CD4-positive, alpha-beta memory T cell (primary cell): Measurements from ENCODE around the gene RASA4B. TPM values are rescaled to one million over a fixed set of nuclear protein-coding genes. Genes with fewer than 3 reads are reported as not detected.
"Not testable (repeated sequence)": the region's sequence is repeated elsewhere in the genome, so short reads cannot be mapped to it uniquely, and the experiment has no call there.

Experiments
- CTCF ChIA-PET: fragments of 350-600 bp; sonication (Branson Sonifier 250); formaldehyde crosslinking; loops from one replicate; lab custom pipeline; 2021; ENCODE audit warnings: inconsistent platforms; ENCODE audit not compliant: partially characterized antibody; lab: Charles Lee
- POLR2A ChIA-PET: fragments of 350-600 bp; sonication (Branson Sonifier 250); formaldehyde crosslinking; loops from one replicate; lab custom pipeline; 2021; ENCODE audit not compliant: partially characterized antibody; lab: Charles Lee
- DNase-seq, 5 donors: peaks; one replicate each; pipeline versions ENCODE4 v3.0.0 to v3.0.0-alpha.2; 2020 to 2022; ENCODE audit warnings: mixed read lengths in 1 of 5
- H3K27ac ChIP-seq: one replicate; pipeline ENCODE4 v1.7.0; 2013; ENCODE audit warnings: low read depth, low read length
- H3K27me3 ChIP-seq: 2 replicates; pipeline ENCODE4 v1.7.0; 2013; ENCODE audit warnings: mild to moderate bottlenecking, low read length, moderate library complexity; ENCODE audit not compliant: insufficient read depth
- H3K36me3 ChIP-seq: 2 replicates; pipeline ENCODE4 v1.7.0; 2013; ENCODE audit warnings: mild to moderate bottlenecking, low read length, moderate library complexity; ENCODE audit not compliant: insufficient read depth
- H3K4me1 ChIP-seq: 2 replicates; pipeline ENCODE4 v1.7.0; 2013; ENCODE audit warnings: mild to moderate bottlenecking, low read length, moderate library complexity; ENCODE audit not compliant: insufficient read depth
- H3K4me3 ChIP-seq, 2 donors: one replicate each; pipeline ENCODE4 v1.7.0; 2013; ENCODE audit warnings: low read length in 2 of 2, mild to moderate bottlenecking in 1 of 2
- H3K9me3 ChIP-seq, 2 donors: one replicate each; pipeline ENCODE4 v1.7.0; 2013; ENCODE audit warnings: low read length in 2 of 2, control low read depth in 1 of 2; ENCODE audit not compliant: control insufficient read depth in 1 of 2
- H3K27ac Mint-ChIP-seq, 7 donors: one replicate each; pipeline ENCODE4 v1.8.0; 2020 to 2021; ENCODE audit warnings: mixed read lengths in 7 of 7, mild to moderate bottlenecking in 6 of 7, inconsistent platforms in 3 of 7, moderate library complexity in 3 of 7
- H3K27me3 Mint-ChIP-seq, 2 donors: one replicate each; pipeline ENCODE4 v1.8.0; 2020 to 2021; ENCODE audit warnings: mixed read lengths in 2 of 2
- H3K36me3 Mint-ChIP-seq, 2 donors: one replicate each; pipeline ENCODE4 v1.8.0; 2020 to 2021; ENCODE audit warnings: mixed read lengths in 2 of 2, inconsistent platforms in 1 of 2, mild to moderate bottlenecking in 1 of 2
- H3K4me1 Mint-ChIP-seq, 4 donors: one replicate each; pipeline ENCODE4 v1.8.0; 2020 to 2021; ENCODE audit warnings: mixed read lengths in 4 of 4, mild to moderate bottlenecking in 1 of 4
- H3K4me3 Mint-ChIP-seq, 8 donors: one replicate each; pipeline ENCODE4 v1.8.0; 2020 to 2021; ENCODE audit warnings: mixed read lengths in 8 of 8, mild to moderate bottlenecking in 7 of 8, moderate library complexity in 6 of 8, inconsistent platforms in 3 of 8
- H3K9me3 Mint-ChIP-seq, 8 donors: one replicate each; pipeline ENCODE4 v1.8.0; 2020 to 2021; ENCODE audit warnings: mixed read lengths in 8 of 8, mild to moderate bottlenecking in 5 of 8, inconsistent platforms in 3 of 8, moderate library complexity in 1 of 8
- intact Hi-C: fragments of 100-400 bp; cut with micrococcal nuclease; formaldehyde crosslinking; loops from one replicate; pipeline ENCODE4 v1.15.1; 2023
- polyA plus RNA-seq, 2 donors: library from polyadenylated mRNA; unstranded; fragments of 300-500 nt; fragmentation: Illumina TruSeq; gene quantifications; one replicate each; pipeline ENCODE4 v1.2.3, GENCODE V29; 2021
- total RNA-seq, 2 experiments: library from RNA; stranded (reverse); gene quantifications; one replicate each; pipeline ENCODE4 v1.2.3, GENCODE V29; 2021

The RASA4B gene
- total and polyA plus RNA-seq, 4 experiments from 2014 or later: 5.0 to 15.8 (median 13.4) TPM

DNA sequence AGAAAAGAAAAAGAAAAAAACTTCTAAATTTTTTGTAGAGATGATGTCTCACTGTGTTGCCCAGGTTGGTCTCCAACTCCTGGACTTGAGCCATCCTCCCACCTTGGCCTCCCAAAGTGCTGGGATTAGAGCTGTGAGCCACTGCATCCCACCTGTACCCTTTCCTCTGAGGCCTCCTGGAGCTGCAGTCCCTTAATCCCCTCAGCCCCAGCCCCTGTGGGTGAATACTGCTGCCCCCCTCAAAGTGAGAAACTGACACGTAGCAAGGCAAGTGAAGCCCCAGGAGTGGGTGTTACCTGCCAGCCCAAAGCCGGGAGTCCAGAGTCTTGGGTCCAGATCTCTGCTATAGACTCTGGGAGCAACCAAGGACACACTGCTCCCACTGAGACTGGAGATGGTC is 7.2 kb upstream of the RASA4B start:
- H3K27ac ChIP-seq, CTCF ChIA-PET, H3K9me3 Mint-ChIP-seq, H3K36me3 ChIP-seq, POLR2A ChIA-PET, intact Hi-C loops, H3K27ac Mint-ChIP-seq, H3K27me3 ChIP-seq, H3K36me3 Mint-ChIP-seq, H3K4me1 ChIP-seq, DNase-seq, H3K9me3 ChIP-seq, H3K27me3 Mint-ChIP-seq, H3K4me3 Mint-ChIP-seq, H3K4me1 Mint-ChIP-seq, H3K4me3 ChIP-seq: not testable (repeated sequence)

DNA sequence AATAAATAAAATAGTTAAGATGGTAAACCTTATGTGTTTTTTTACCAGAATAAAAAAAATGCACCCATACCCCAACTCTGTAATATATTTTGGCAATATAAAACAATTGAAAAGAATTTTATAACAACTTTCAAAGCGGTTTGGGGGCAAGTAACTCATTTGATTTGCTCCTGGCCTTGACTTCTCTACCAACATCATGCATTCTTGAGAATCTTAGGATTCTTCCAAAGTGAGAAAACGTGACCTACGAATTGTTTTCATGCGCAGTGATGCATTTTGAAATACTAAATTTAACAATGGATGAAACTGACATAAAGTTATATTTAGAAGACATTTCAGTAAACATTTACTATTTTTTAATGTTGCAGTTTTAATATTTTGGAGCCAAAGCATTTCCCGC is 3.2 kb upstream of the RASA4B start:
- CTCF ChIA-PET, H3K27ac Mint-ChIP-seq, intact Hi-C loops, H3K27me3 ChIP-seq, H3K4me1 Mint-ChIP-seq, H3K4me3 ChIP-seq, H3K36me3 ChIP-seq, H3K27ac ChIP-seq, DNase-seq, H3K36me3 Mint-ChIP-seq, H3K9me3 Mint-ChIP-seq, POLR2A ChIA-PET, H3K4me3 Mint-ChIP-seq, H3K9me3 ChIP-seq, H3K27me3 Mint-ChIP-seq, H3K4me1 ChIP-seq: not testable (repeated sequence)

DNA sequence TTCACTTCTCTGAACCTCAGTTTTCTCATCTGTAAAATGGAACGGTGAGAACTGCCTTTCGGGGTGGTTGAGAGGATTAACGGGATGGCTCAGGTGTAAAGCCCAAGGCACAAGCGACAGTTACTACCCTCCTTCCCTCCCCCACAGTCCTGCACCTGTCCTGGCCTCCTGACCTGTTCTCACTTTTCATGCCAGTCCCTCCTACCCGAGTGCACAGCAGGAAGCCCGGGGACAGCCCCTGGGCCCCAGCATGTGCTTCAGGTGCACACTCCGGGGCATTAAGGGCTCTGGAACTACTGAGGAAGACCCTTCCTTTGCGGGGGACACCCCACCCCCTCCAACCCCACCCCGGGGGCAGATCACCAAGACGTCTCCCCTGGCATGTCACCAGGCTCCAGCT is 626 bp downstream of the RASA4B start:
- intact Hi-C loops, DNase-seq, H3K4me1 Mint-ChIP-seq, H3K27ac ChIP-seq, H3K27ac Mint-ChIP-seq, H3K27me3 ChIP-seq, POLR2A ChIA-PET, H3K4me1 ChIP-seq, H3K9me3 Mint-ChIP-seq, H3K36me3 ChIP-seq, H3K4me3 ChIP-seq, H3K36me3 Mint-ChIP-seq, H3K9me3 ChIP-seq, CTCF ChIA-PET, H3K4me3 Mint-ChIP-seq, H3K27me3 Mint-ChIP-seq: not testable (repeated sequence)

DNA sequence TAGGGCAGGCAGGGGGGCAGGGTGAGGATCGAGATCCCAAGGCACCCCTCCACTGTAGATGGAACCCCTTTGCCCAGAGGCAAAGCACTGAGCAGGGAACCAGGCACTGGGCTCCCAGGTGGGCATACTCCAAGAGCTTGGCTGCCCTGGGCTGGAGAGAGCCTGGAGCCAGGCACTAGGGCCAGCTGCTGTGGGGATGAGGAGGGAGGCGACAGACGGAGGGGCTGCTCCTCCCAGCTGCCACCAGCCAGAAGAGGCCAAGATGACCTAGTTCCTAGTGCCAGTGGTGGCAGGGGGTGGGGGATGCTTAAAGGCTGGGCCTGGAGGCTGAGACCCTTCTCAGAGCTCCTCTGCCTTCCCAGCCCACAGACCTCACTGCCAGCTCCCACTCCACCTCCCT is 1.7 kb downstream of the RASA4B start:
- DNase-seq, H3K27ac Mint-ChIP-seq, H3K36me3 Mint-ChIP-seq, CTCF ChIA-PET, H3K4me1 ChIP-seq, H3K4me3 ChIP-seq, H3K9me3 Mint-ChIP-seq, H3K4me3 Mint-ChIP-seq, intact Hi-C loops, H3K27ac ChIP-seq, POLR2A ChIA-PET, H3K27me3 ChIP-seq, H3K4me1 Mint-ChIP-seq, H3K27me3 Mint-ChIP-seq, H3K36me3 ChIP-seq, H3K9me3 ChIP-seq: not testable (repeated sequence)

DNA sequence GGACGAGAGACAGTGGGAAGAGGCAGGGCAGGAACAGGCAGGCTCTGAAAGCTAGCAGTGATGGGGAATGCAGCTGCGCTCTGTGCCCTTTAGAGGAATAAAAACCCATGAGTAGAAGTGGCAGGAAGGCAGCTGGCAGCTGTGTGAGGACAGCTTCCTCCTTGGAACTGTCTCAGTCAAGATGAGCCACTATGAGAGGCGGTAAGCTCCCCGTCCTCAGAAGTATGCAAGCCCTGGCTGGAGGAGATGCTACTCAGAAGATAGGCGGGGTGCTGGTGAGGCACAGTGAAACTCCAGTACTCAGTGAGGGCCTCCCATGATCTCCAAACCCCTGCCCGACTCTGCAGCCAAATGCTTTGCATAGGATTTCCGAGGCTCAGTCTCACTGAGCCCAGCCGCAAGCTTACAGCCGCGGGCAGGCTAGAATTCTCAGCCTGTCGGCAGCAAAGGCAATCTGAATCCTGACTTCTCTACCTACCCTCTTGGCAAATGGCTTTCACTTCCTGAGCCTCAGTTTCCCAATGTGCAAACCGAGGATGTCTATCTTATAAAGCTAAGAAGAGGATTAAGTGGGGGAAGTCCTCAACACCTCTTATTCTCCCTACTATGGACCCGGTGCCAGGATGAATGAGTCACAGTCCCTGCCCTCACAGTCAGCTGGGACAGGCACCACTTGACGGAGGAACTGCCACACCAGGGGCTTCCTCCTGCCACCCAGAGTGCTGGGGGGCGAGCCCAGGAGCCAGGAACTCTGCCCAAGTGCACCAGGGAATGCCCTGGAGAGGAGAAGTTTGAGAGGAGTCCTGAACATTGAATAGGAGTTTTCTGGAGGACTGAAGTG is 2.5 kb downstream of the RASA4B start:
- H3K9me3 ChIP-seq, H3K4me1 ChIP-seq, H3K27me3 Mint-ChIP-seq, intact Hi-C loops, POLR2A ChIA-PET, H3K4me3 ChIP-seq, CTCF ChIA-PET, H3K36me3 ChIP-seq, H3K27me3 ChIP-seq, H3K4me1 Mint-ChIP-seq, H3K27ac Mint-ChIP-seq, H3K36me3 Mint-ChIP-seq, DNase-seq, H3K9me3 Mint-ChIP-seq, H3K4me3 Mint-ChIP-seq, H3K27ac ChIP-seq: not testable (repeated sequence)

DNA sequence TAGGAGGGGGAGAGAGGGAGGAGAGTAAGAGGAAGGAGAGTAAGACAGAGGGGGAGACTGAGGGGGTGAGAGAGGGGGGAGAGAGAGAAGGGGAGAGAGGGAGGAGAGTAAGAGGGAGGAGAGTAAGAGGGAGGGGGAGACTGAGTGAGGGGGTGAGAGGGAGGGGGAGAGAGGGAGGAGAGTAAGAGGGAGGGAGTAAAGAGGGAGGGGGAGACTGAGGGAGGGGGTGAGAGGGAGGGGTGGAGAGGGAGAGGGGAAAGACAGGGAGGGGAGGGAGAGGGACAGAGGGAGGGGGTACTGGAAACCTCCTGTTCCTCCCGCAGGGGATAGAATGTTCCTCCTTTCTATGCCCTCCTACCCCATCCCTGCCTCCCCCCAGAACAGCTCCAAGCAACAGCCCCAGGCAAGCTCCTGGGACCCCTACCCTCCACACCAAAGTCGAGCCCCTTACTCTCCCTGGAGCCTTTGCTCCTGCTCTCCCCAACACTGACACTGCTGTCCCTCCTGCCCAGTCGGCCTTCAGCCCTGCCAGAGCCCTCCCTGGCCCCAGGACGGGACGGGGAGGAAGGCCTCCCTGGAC is 4.8 kb downstream of the RASA4B start:
- H3K27ac ChIP-seq, H3K9me3 Mint-ChIP-seq, H3K27me3 ChIP-seq, H3K9me3 ChIP-seq, H3K27ac Mint-ChIP-seq, H3K4me1 ChIP-seq, H3K36me3 Mint-ChIP-seq, H3K36me3 ChIP-seq, H3K27me3 Mint-ChIP-seq, H3K4me1 Mint-ChIP-seq, CTCF ChIA-PET, intact Hi-C loops, POLR2A ChIA-PET, H3K4me3 ChIP-seq: not testable (repeated sequence)
- peak overlapping the region in 4 of 8 donors; percentile 24 to 50 (median 42) for H3K4me3 Mint-ChIP-seq
- DNase-seq: peak in 1 of 5 donors; percentile 48

DNA sequence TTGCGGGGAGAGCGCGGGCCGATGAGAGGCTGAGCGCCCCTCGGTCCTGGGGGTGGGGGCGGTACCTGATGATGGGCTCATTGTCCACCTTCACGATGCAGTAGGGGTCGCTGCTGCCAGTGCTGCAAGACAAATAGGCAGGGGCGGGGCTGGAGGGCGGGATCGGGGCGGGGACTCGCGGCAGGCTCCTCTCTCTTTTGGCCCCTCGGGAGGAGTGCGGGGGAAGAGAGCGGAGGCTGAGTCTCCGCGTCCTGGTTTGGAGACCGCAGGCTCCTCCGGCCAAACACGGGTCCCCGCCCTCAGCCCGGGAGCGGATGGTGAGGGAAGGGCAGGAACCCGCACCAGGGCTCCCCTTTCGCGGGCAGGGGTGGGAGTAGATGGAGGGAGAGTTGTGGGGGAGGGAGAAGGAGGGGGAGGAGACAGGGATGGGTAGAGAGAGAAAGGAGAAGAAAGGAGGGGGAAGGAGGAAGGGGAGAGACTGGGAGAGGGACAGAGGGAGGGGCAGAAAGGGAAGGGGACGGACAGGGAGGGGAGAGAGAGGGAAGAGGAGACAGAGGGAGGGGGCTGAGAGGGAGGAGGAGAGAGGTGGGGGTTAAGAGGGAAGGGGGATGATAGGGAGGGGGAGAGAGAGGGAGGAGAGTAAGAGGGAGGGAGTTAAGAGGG is 5.6 kb downstream of the RASA4B start:
- H3K9me3 Mint-ChIP-seq, intact Hi-C loops, H3K27me3 ChIP-seq, H3K4me3 ChIP-seq, H3K27ac Mint-ChIP-seq, H3K36me3 ChIP-seq, H3K4me1 ChIP-seq, H3K27me3 Mint-ChIP-seq, H3K27ac ChIP-seq, DNase-seq, H3K9me3 ChIP-seq, H3K36me3 Mint-ChIP-seq, H3K4me1 Mint-ChIP-seq, POLR2A ChIA-PET, CTCF ChIA-PET: not testable (repeated sequence)
- H3K4me3 Mint-ChIP-seq: peak overlapping the region in 1 of 8 donors; percentile 39
